Stimulated activated naive CD4-positive, alpha-beta T cell (primary cell): ENCODE measurements around the gene RNF207.
A peak's percentile ranks its signal among the peaks of the same experiment; 100 is the strongest.
"Not testable (repeated sequence)": the region's sequence is repeated elsewhere in the genome, so short reads cannot be mapped to it uniquely, and the experiment has no call there.

Experiments
- DNase-seq, 6 experiments: peaks; one replicate each; lab custom pipeline; 2025; lab: John Stamatoyannopoulos, UW

The RNF207 gene

DNA sequence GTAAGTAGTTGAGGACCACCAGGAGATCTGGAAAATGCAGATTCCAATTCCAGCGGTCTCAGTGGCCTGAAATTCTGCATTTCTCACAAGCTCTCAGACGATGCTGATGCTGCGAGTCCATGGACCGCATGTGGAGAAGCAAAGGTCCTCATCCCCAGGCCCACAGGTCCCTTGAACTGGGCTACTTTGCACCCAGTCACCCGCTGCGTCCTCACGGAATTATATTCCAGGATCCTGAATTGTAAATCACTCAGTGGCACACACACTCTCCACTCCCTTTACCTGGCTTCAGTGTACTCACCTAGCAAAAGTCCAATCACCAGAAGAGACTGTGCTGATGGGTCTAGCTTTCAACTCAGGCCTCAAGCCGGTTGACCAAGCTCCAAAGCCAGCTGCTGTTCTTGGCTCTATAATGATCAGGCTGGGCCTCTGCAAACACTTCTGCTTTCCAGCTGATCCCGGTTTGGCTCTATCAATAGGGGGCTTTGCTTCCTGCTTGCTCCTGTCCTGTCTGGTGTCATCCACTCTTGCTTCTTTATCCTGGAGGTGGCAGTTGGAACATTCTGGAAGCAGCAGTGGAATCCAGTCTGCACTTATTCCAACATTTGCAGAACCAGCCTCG, 5.6 kb upstream of the RNF207 start:
- DNase-seq, result no peak

DNA sequence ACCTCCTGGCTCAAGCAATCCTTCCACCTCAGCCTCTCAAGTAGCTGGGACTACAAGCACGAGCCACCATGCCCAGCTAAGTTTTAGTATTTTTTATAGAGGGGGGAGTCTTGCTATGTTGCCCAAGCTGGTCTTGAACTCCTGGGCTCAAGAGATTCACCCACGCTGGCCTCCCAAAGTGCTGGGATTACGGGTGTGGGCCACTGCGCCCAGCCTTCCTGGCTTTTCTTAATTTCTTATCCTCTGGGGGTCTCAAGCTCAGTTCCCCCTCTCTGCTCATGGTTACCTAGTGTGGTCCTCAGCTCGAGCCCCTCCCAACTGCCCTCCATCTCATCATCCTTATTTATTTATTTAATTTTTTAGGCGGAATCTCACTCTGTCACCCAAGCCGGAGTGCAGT, 3.7 kb upstream of the RNF207 start:
- DNase-seq, result no peak

DNA sequence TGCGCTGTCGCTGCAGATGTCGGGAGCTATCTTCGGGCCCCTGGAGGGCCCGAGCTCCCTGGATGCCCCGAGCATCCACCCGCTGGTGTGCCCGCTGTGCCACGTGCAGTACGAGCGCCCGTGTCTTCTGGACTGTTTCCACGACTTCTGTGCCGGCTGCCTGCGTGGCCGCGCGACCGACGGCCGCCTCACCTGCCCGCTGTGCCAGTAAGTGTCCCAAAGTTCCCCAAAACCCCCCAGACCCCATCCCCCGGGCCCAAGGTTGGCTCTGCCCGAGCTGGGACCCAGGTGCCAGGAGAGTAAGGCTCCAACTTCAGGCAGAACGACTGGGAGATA, 569 bp downstream of the RNF207 start:
- no peak for DNase-seq

DNA sequence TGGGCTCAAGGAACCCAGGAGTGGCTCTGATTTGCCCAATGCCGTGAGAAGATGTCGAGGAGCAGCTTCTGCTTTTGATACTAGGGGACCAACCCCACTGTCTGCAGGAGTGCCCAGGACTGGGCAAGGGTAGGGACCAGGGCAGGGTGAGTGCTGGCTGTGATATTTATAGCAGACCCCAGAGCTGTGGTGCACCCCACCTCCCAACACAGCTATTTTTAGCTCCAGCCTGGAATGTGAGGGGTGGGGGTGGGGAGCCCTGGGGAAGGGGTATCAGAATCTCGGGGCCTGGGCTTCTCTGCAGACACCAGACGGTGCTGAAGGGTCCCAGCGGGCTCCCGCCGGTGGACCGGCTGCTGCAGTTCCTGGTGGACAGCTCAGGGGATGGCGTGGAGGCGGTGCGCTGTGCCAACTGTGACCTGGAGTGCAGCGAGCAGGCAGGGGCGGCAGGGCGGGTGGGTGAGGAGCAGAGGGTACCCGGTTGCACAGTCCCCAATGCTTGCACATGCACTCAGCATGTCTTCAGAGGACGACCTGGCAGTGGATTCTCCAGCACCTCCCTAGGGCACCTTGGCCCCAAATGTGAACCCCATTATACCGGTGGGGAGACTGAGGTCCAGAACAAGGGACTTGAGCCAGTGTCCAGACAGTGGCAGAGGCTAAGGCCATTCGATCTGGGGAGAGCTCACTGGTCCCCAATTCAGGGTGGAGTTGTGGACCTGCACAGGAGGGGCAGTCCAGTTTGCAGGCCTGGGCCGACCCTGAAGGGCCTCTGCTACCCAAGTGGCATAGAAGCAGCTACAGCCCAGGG, 1.4 kb downstream of the RNF207 start:
- DNase-seq, result no peak

DNA sequence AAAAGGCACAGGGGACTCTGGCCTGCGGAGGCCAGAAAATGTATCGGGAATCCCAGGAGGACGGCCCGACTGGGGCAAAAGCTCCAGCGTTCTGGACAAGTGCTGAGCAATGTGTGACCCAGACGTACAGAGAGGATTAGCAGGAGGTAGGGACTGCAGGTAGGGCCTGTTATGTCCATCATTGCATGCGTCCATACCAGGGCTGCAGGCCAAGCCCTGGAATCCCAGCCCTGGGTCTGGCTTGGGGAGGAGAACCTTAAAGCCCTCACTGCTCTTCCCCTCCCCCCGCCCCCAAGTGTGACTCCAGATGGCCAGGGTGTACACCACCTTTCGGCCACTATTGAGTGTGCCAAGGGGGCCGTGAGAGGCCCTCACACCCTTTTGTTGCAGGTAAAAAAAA, 2.0 kb downstream of the RNF207 start:
- no peak for DNase-seq

DNA sequence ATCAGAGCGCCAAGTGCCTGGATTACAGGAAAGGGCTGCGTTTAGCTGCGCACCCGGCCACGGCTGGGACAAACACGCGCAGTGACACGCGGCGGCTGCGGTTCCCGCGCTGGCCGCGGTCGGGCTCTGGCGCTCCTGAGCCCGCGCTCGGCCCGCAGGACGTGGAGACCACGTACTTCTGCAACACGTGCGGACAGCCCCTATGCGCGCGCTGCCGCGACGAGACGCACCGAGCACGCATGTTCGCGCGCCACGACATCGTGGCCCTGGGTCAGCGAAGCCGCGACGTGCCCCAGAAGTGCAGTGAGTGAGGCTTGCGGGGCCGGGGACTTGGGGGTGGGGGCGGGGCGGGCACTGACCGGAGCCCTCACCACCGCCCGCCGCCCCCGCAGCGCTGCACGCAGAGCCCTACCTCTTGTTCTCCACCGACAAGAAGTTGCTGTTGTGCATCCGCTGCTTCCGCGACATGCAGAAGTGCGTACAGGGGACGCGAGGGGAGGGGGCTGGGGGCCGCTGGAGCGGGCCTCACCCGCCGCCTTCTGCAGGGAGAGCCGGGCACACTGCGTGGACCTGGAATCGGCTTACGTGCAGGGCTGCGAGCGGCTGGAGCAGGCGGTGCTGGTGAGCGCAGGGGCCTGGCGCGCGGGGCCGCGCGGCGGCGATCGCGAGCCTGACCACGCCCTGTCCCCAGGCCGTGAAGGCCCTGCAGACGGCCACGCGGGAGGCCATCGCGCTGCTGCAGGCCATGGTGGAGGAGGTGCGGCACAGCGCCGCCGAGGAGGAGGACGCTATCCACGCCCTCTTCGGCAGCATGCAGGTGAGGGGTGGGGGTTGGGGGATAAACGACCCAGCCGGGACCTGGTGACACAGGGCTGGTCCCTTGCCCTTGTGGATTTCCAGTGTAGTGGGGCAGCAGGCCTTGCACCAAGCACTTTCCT, 3.1 kb downstream of the RNF207 start:
- no peak for DNase-seq

DNA sequence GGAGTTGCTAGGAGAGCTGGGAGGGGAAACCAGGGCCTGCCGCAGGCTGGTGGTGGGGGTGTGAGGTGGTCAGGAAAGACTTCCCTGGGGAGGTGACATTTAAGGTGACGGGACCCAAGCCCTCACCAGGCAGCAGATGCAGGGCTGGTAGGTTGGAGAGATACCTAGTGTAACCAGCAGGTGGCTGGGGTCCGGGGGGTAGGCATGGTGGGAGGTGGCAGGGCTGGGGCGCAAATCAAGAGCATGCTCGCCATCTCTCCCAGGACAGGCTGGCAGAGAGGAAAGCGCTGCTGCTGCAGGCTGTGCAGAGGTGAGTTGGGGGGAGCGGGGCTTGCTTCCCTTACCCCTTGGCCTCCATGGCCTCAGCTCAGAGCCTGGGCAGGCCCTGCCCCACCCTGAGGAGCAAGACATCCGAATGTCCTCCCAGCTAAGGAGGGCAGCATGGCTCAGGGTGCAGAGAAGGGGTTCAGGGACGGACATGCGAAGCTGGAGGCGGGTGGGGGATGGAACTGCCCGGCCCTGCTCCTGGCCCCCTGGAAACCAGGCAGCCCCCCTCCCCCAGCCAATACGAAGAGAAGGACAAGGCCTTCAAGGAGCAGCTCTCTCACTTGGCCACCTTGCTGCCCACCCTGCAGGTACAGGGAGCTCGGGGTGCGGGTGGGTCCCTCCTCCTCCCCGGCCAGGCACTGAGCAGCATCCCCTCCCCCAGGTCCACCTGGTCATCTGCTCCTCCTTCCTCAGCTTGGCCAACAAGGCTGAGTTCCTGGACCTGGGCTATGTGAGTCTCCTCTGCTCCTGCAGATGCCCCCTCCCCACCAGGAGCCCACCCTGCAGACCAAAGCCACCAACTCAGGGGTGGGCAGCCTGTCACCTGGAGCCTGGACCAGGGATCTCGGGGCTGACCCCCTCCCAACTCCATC, 4.0 kb downstream of the RNF207 start:
- peak in 1 of 6 experiments; percentile 5 for DNase-seq

DNA sequence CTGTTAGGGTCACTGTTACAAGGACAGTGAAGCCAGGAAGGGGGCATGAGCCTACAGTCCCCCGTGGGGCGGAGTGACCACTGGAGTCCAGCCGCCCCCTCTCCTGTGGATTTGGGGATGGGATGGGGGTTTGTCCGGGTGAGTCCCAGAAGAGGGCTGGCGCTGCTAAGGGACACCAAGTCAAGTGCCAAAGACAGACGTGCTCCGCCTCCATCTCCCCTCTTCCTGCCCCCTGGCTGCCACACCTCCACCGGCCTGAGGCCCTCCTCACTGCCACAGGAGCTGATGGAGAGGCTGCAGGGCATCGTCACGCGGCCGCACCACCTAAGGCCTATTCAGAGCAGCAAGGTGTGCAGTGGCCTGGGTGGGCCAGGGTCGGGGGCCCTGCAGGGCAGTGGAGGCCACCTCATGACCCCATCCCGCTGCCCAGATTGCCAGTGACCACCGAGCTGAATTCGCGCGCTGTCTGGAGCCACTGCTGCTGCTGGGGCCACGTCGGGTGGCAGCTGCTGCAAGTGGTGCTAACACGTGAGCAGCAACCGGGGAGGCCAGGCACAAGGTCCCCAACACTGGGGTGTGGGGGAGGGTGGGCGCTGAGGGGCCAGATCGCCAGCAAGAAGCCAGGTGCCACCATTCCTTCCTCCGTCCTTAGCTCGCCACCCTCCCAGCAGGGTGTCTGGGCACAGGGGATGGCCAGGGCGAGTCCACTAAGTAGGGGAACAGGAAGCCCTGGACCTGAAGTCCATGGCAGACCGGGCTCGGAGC, 4.9 kb downstream of the RNF207 start:
- DNase-seq, result no peak

DNA sequence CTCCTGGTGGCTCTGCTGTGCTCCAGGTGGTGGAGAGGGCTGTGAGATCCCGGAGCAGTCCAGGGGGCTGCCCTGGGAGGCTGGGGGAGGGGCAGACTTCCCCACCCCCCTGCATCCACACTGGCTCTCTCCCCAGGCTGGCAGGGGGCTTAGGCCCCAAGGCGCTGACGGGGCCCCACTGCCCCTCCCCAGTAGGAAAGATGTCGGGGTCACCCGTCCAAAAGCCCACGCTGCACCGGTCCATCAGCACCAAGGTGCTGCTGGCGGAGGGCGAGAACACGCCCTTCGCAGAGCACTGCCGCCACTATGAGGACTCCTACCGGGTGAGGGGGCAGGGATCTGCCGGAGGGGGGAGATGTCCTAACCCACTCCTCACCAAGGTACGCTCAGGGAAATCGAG, 5.8 kb downstream of the RNF207 start:
- DNase-seq, result no peak

DNA sequence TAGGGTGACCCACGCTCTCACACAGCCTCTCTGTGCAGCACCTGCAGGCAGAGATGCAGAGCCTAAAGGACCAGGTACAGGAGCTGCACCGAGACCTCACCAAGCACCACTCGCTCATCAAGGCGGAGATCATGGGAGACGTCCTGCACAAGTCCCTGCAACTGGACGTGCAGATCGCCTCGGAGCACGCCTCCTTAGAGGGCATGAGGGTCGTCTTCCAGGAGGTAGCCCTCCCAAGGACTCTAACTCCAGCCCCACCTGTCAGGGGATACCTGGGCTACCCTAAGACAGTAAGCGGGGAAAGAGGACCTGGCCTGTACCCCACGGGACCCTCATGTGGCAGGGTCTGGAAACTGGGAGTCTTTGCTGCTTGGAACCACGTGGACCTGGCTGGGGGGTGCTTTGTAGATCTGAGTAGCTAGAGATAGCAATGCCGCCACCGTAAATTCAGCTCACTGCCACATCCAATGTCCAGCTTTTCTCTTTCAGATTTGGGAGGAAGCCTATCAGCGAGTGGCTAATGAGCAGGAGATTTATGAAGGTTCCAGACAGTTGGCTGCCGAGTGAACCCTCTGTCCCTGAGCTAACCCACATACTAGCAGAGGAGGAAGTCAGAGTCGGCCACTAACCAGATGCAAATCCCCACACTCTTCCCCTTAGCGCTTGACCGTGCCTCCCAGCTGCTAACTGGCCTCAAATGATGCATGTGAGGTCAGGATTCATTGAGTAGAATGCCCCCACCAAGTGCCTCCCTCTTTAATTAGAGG, 6.5 kb downstream of the RNF207 start:
- no peak for DNase-seq

DNA sequence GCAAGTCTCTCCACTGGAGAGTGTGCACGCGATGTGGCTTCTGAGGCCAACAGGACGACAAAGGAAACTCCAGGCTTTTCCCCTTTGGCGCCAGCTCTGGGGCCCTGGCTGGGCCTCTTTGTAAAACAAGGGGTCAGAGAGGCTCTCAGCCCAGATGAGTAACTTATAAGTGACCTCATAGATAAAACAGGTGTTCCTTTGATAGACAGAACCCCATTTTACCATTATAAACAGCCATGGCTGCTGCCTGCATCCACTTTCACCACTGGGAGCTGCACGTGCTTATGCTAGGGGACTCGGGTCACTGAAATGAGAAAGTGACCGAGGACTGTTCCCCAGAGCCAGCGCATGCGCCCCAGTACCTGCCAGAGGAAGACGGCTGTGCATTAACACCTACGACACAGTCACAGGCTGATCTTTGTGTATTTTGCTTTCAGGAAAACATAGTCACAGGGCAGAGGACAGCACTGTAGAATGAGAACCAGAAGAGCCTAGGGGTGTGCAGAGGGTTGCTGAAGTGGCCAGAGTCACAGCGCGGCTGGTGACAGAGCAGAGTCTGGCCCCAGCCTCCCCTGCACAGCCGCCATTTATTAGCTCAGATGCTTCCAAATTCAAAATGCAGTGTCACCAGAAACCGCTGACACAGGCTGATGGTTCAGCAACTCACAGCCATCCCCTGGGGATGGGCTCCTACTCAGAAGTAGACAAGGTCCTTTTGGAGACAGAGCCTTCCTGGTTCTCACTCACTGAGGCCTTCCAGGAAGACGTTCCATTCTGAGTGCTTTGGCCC, 12.7 kb downstream of the RNF207 start:
- DNase-seq, result no peak

DNA sequence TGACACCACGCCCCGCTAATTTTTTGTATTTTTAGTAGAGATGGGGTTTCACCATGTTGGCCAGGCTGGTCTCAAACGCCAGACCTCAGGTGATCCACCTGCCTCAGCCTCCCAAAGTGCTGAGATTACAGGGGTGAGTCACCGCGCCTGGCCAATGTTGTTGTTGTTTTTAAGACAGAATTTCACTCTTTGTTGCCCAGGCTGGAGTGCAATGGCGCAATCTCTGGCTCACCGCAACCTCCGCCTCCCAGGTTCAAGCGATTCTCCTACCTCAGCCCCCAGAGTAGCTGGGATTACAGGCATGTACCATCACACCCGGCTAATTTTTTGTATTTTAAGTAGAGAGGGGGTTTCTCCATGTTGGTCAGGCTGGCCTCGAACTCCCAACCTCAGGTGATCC, 13.7 kb downstream of the RNF207 start:
- DNase-seq, result not testable (repeated sequence)

DNA sequence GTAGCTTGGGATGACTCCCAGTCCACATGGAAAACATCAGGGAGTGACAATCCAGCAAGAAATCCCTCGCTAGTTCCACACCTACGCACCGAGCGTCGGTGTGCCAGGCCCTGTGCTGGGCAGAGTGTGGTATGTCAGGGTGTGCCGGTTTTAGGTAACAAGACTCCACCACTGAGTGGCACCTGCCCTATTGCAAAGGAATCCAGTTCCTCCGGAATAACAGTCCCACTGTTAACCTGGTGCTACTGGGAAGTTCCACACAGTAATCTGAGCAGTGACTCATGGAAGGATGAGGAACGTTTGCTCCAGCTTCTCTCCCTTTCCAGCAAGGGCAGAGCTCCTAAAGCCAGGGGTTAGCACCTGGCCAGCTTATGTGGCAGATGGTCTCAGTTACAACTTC, 14.3 kb downstream of the RNF207 start:
- DNase-seq, result no peak

DNA sequence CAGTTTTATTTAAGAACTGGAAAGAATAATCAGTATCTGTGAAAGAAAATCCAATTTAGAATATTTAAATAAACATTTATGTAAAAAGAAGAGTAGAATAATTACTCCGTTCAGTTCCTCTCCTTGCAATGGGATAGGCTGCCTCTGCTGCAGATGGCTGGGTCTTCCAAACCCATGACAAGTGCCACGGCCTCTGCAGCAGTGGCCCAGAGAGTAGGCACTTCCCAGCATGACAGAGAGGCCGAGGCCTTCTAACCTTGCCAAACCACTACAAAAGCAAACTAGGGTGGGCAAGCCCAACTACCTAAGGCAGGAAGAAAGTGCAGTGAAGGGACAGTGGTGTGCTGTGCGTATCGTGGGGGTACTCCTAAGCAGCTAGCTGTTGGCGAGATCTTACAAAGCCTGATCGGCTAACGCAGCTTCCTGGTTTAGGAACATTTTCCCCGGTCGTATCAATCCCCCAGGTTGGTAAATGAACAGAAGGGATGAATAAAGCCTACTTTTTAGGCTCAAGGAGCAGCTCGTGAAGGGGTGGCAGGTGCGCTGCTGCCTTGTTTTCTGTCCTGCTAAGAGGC, 15.4 kb downstream of the RNF207 start:
- no peak for DNase-seq

DNA sequence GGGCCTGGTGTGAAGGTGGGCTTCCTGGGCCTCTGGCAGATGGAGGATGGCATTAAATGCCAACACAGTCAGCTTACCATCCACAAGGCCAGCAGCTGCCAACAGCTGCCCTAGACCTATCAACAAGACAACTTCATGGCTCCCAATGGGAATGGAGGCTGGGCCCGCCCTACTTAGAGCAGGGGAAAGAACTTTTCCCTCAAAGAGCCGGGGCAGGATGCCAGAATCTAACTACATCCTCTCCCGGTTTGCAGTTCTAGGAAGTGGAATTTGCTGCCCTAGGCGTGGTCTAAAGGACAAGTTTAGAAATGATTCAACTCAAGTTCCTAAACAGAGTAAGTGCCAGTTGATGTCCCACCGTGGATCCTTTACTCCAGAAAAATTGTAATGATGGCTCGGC, 16.7 kb downstream of the RNF207 start:
- no peak for DNase-seq

DNA sequence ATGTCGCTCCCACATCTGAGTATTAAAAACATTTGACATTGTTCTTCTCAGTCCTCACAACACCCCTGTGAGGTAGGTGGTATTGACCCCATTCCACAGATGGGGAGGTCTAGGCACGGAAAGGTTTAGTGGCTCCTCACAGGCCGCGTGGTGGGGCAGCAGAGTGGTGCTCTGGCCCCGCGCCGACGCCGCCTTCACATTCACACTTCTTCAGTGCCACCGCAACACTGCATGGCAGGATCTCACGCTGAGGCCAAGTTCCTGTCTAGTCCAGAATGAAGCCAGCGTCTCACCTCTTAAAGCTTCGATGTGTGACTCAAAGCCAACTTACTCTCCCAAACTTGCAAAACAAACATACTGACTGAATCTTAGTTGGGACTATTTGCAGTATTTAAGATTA, 17.7 kb downstream of the RNF207 start:
- DNase-seq, result no peak

DNA sequence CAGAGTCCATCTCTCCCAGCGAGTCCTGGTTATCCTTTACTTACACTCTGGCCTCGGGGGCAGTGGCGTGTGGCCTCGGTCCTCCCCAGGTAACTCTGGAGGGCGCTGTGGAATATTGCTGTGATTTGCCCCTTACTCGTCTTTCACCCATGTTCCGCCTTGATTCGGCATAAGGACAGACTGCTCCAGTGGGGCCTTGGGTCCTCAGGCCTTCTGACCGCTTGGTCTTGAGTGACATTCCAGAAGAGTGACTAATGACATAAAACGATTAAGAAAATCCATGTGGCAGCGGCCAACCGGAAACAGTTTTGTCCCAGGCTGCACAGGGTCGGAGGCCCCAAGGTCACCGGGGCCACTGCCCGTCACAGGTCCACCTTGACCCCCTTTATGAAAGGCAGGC, 18.8 kb downstream of the RNF207 start:
- no peak for DNase-seq

DNA sequence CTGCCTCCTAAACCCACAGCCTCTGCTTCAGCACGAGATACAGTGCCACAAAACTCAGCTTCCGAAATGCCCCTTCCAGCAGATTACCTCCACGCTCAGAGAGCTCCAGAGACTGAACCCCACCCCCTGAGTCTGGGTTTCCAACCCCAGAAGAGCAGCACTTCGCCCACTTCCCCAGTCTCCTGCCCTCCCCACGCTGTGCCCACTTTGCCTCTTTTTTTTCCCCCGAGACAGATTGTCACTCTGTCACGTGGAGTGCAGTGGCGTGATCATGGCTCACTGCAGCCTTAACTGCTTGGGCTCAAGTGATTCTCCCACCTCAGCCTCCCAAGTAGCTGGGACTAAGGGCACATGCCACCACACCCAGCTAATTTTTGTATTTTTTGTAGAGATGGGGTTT, 19.7 kb downstream of the RNF207 start:
- no peak for DNase-seq

DNA sequence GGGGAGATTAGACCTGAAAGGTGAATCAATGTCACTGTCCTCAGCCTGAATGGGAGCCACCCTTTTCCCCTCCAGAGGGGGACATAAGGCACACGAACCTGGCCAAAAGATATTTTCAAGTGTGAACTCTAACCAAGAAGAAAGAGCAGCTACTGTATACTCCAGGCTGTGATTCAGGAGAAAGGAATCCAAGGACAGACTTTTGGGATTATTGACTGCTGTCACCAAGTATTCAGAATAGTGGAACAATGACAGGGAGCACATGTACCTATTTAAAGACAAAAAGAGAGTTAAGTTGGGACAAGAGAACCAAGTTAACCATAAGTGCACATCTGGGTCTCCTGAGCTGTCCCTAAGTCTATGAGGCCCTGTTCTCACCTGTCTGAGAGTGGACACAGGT, 27.5 kb downstream of the RNF207 start:
- no peak for DNase-seq
